Loucy (cell line): ENCODE data around the gene IL20RA.

Experiments used
- H2AFZ ChIP-seq: fragments of 200-600 bp; sonication (generic); 2 replicates; pipeline ENCODE4 v1.6.0; 2016; ENCODE audit warnings: antibody characterized with exemption, mild to moderate bottlenecking, low read length, moderate library complexity
- H3F3A ChIP-seq: fragments of 200-600 bp; 2 replicates; pipeline ENCODE4 v1.6.0; 2016; ENCODE audit warnings: antibody characterized with exemption, low read depth, mild to moderate bottlenecking
- H3K27me3 ChIP-seq: fragments of 200-600 bp; sonication (generic); 2 replicates; pipeline ENCODE4 v1.6.1; 2014; ENCODE audit warnings: low read length, mild to moderate bottlenecking; ENCODE audit not compliant: insufficient read depth, poor library complexity, severe bottlenecking
- H3K36me3 ChIP-seq: fragments of 200-600 bp; sonication (generic); 2 replicates; pipeline ENCODE4 v1.6.1; 2016; ENCODE audit warnings: low read length; ENCODE audit not compliant: insufficient read depth
- H3K4me1 ChIP-seq: fragments of 200-600 bp; sonication (generic); 2 replicates; pipeline ENCODE4 v1.5.1; 2014; ENCODE audit warnings: low read length, mild to moderate bottlenecking; ENCODE audit not compliant: insufficient read depth, poor library complexity, severe bottlenecking
- H3K4me2 ChIP-seq: fragments of 200-600 bp; sonication (generic); 2 replicates; pipeline ENCODE4 v1.6.0; 2014; ENCODE audit warnings: antibody characterized with exemption, low read length, low read depth, mild to moderate bottlenecking; ENCODE audit not compliant: poor library complexity, severe bottlenecking
- H3K4me3 ChIP-seq: fragments of 200-600 bp; sonication (generic); 2 replicates; pipeline ENCODE4 v1.5.1; 2014; ENCODE audit warnings: low read length, mild to moderate bottlenecking, mixed read lengths; ENCODE audit not compliant: poor library complexity, severe bottlenecking
- H3K79me2 ChIP-seq: fragments of 200-600 bp; sonication (generic); 2 replicates; pipeline ENCODE4 v1.6.1; 2014; ENCODE audit warnings: low read length; ENCODE audit not compliant: insufficient read depth
- H3K9ac ChIP-seq: fragments of 200-600 bp; sonication (generic); 2 replicates; pipeline ENCODE4 v1.6.0; 2014; ENCODE audit warnings: mild to moderate bottlenecking, low read depth, low read length, moderate library complexity; ENCODE audit not compliant: poor library complexity, severe bottlenecking
- H3K9me2 ChIP-seq: fragments of 200-600 bp; sonication (generic); replicated peaks from 2 replicates; pipeline ENCODE4 v1.6.1; 2016; ENCODE audit warnings: low read depth, low read length, mixed read lengths
- H3K9me3 ChIP-seq: fragments of 200-600 bp; sonication (generic); 2 replicates; pipeline ENCODE4 v1.6.1; 2014; ENCODE audit warnings: mild to moderate bottlenecking, antibody characterized with exemption, low read length, low read depth; ENCODE audit not compliant: insufficient read depth
- H4K20me1 ChIP-seq: fragments of 200-600 bp; sonication (generic); 2 replicates; pipeline ENCODE4 v1.6.0; 2014; ENCODE audit warnings: antibody characterized with exemption, low read length, mild to moderate bottlenecking; ENCODE audit not compliant: insufficient read depth, poor library complexity, severe bottlenecking
- CTCF ChIP-seq: fragments of 200-600 bp; sonication (generic); conservative IDR thresholded peaks from 2 replicates; pipeline ENCODE4 v1.5.1; 2014; ENCODE audit warnings: mild to moderate bottlenecking, antibody characterized with exemption, low read length
- EZH2phosphoT487 ChIP-seq: fragments of 200-600 bp; IDR thresholded peaks from 2 replicates; pipeline ENCODE4 v1.6.1; 2018; ENCODE audit warnings: antibody characterized with exemption, mild to moderate bottlenecking, moderate library complexity, borderline replicate concordance

IL20RA gene

GRCh38 chr6:136990754-136991153, 54.0 kb downstream of the IL20RA start:
- Histone ChIP-seq H3K4me3 (no peak overlapping the region), H3K27me3 (peaks cover 56% of the 10 kb centered on the region), H3K9ac (no peak overlapping the region), H3K79me2 (no peaks in the 10 kb centered on the region), H3K36me3 (no peaks in the 10 kb centered on the region), H3K4me2 (no peak overlapping the region), H2AFZ (no peak overlapping the region), H3K9me2 (no peaks in the 10 kb centered on the region), H3K9me3 (no peaks in the 10 kb centered on the region), H3F3A (no peaks in the 10 kb centered on the region), H3K4me1 (no peaks in the 10 kb centered on the region), H4K20me1 (no peaks in the 10 kb centered on the region)
- no peak for TF ChIP-seq CTCF

GRCh38 chr6:136990242-136990578, 54.6 kb downstream of the IL20RA start:
- Histone ChIP-seq H3K27me3 (peaks cover 51% of the 10 kb centered on the region), H3K4me2 (no peak overlapping the region), H3K79me2 (no peaks in the 10 kb centered on the region), H3K9ac (no peak overlapping the region), H3K36me3 (no peaks in the 10 kb centered on the region), H3K4me3 (no peak overlapping the region), H3K9me3 (no peaks in the 10 kb centered on the region), H3F3A (no peaks in the 10 kb centered on the region), H3K9me2 (no peaks in the 10 kb centered on the region), H3K4me1 (no peaks in the 10 kb centered on the region), H2AFZ (no peak overlapping the region), H4K20me1 (no peaks in the 10 kb centered on the region)
- TF ChIP-seq CTCF (no peak), EZH2phosphoT487 (no peak)

- no peaks in the 10 kb centered on the region for H3K9me3 ChIP-seq
- no peak for TF ChIP-seq EZH2phosphoT487
- no peak for TF ChIP-seq CTCF
- no peaks in the 10 kb centered on the region for H3K79me2 ChIP-seq
- no peaks in the 10 kb centered on the region for H3F3A ChIP-seq
- no peaks in the 10 kb centered on the region for H3K4me1 ChIP-seq
- H3K27me3 ChIP-seq = peaks cover 46% of the 10 kb centered on the region
- H3K36me3 ChIP-seq = no peaks in the 10 kb centered on the region
- H3K4me2 ChIP-seq = no peak overlapping the region
- no peaks in the 10 kb centered on the region for H3K9me2 ChIP-seq
- no peak overlapping the region for H3K4me3 ChIP-seq
- no peak overlapping the region for H3K9ac ChIP-seq
- H4K20me1 ChIP-seq = no peaks in the 10 kb centered on the region
- H2AFZ ChIP-seq = no peak overlapping the region
Observed at GRCh38 chr6:136989571-136990241, 55.1 kb downstream of the IL20RA start.
